Esophagus muscularis mucosa (tissue), 4 donors: ENCODE results near the gene GPC4.

ENCODE experiments used
- CTCF ChIP-seq, 3 experiments: fragments of 200-600 bp in 2 of 3; fragments of 450-650 bp in 1 of 3; sonication (generic) in 2 of 3; IDR thresholded peaks; one replicate each; pipeline ENCODE4 v1.5.1; 2017 to 2019; ENCODE audit warnings: antibody characterized with exemption in 3 of 3, mild to moderate bottlenecking in 2 of 3, moderate library complexity in 1 of 3
- EP300 ChIP-seq: sonication (generic); formaldehyde crosslinking; IDR thresholded peaks from one replicate; pipeline ENCODE4 v1.6.1; 2017; ENCODE audit warnings: antibody characterized with exemption
- POLR2A ChIP-seq: fragments of 450-650 bp; IDR thresholded peaks from one replicate; pipeline ENCODE4 v1.6.1; 2017; ENCODE audit warnings: antibody characterized with exemption, moderate library complexity, mild to moderate bottlenecking, low read depth
- POLR2AphosphoS5 ChIP-seq, 2 donors: sonication (generic); formaldehyde crosslinking; IDR thresholded peaks; one replicate each; pipeline ENCODE4 v1.6.1; 2017; ENCODE audit warnings: antibody characterized with exemption in 2 of 2

GRCh38 chrX:133437766-133438165 is 22.5 kb upstream of the GPC4 start:
- no peak for TF ChIP-seq CTCF (IDR thresholded peaks at IDR 0.05)
- TF ChIP-seq POLR2AphosphoS5 (IDR thresholded peaks at IDR 0.05), result no peak
- no peak for TF ChIP-seq EP300
- no peak for TF ChIP-seq POLR2A
